CD4-positive, alpha-beta T cell treated with Interleukin-2 at 100 ng/mL for 4 hours (primary cell): ENCODE measurements around the gene PDE6A.
"Not testable (repeated sequence)": the region's sequence is repeated elsewhere in the genome, so short reads cannot be mapped to it uniquely, and the experiment has no call there.

ENCODE experiments used
- DNase-seq: peaks from one replicate; pipeline ENCODE4 v3.0.0-alpha.2; 2020; ENCODE audit warnings: low spot score

Gene PDE6A

DNA sequence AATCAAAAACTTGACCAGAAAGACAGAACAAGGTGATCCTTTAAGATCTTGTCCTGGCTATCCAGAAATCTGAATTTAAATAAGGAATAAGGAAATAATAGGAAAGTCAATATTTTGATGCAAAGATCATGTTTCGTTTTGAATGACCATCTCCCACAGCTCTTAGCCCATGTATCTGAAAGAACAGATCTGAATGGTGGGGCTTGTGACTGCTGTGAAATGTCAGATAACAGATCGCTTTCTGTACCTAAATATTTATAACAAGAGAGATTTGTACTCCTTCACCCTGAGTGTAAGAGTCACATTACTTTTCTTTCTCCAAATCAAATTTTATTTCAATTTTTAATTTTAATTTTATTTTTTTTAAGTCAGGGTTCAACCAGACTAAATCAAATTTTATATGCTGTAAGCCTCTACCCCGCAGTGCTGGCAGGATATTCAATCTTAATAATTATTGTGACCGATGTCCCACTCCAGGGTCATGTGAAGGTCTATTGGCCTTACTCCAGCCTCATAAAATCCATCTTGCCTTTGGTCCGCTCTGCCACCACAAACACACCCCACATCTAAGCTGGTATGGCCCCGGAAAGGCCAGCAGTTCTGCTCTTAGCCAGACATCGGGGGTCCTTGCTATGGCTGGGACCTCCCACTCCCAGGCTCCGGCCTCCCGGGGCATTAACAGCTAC is 9.0 kb upstream of the PDE6A start:
- DNase-seq: no peak

DNA sequence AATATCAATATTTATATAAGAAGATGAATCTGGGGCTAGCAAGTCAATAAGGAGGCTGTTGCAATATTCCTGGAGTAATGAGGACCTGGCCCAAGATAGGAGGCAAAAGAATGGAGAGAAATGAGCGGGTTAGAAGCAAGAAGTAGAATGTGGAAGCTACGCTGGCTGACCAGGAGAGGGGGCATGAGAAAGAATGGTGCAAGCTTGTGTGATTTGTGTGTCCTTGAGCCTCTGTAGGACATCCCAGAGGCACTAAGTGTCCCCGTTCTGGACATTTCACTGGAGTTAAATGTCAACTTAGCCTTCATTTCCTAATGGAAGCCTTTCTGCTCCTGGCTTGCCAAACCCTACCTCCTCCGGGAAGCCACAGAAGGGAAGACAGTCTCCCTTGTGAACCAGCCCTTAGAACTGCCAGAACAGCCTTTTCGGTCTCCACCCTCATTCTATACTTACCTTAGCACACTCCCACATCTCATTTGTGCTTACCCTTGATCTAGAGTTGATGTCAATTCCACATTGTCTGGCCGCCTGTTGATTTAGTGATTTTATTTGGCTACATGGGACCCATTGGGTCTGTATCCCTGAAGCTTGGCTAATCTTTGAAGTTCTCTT is 6.7 kb upstream of the PDE6A start:
- no peak for DNase-seq

DNA sequence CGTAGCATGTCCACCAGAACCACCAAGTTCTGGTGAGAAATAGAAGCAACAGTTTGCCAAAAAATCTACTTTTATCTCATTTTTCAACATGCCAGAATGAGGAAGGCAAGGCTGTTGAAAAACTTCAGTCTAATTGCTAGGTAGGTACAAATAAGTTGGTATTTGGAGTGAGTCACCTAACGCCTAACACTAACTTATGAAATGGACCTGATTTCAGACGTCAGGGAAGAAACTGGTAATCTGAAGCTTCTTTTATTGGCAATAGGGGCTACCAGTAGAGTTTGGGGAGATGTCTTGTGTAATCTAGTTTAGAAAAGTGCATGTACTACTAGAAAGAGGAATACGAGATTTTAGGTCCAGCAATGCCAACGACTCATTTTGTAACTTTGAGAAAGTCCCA is 4.4 kb upstream of the PDE6A start:
- DNase-seq: no peak

DNA sequence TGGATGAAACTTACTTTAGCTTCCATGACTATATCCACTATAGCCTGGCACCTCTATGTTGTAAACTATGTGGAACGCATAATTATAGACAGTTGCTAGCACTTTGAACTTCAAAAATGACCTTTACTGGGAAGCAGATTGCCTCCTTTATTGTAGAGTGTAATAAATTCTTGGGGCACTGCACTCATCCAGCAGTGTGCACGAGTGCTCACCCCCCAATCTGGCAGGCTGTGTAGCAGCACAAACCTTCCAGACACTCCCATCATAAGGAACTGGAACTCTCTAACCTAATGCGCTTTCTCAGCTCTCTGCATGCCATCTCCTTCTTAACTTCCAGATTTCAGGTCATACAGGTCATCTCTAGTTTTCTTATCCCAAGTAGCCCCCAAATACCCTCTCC is 1.5 kb upstream of the PDE6A start:
- DNase-seq: no peak

DNA sequence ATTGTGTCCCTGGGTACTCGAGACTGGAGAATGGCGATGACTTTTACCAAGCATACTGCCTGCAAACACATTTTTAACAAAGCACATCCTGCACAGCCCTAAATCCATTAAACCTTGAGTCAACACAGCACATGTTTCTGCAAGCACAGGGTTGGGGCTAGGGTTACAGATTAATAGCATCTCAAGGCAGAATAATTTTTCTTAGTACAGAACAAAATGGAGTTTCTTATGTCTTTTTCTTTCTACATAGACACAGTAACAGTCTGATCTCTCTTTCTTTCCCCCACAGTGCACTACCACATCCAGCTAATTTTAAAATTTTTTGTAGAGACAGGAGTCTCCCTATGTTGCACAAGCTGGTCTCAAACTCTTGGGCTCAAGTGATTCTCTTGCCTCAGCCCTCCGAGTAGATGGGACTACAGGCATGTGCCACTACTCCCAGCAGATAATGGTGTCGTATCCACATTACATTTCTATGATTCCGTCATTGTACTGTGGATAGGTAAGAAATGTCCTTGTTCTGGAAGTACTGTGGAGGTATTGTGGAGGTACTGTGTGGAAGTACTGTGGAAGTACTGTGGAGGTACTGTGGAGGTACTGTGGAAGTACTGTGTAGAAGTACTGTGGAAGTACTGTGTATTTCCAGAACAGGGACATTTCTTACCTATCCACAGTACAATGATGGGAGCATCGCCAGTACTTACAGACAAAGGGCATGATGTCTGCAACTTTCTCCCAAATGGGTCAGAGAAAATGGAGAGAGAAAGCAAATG is 1.2 kb downstream of the PDE6A start:
- DNase-seq: not testable (repeated sequence)

DNA sequence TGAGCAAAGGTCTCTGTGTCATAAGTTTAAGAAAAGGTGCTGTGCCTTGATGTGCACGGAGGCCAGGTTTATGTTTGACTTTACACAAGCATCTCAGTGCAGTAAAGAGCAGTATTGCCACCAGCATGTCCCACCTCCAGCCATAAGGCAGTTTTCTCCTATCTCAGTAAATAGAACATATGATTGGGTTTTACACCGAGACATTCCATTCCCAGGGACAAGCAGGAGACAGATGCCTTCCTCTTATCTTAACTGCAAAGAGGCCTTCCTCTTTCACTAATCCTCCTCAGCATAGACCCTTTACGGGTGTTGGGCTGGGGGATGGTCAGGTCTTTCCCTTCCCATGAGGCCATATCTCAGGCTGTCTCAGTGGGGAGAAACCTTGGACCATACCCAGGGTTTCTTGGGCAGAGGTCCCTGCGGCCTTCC is 1.8 kb downstream of the PDE6A start:
- DNase-seq: not testable (repeated sequence)

DNA sequence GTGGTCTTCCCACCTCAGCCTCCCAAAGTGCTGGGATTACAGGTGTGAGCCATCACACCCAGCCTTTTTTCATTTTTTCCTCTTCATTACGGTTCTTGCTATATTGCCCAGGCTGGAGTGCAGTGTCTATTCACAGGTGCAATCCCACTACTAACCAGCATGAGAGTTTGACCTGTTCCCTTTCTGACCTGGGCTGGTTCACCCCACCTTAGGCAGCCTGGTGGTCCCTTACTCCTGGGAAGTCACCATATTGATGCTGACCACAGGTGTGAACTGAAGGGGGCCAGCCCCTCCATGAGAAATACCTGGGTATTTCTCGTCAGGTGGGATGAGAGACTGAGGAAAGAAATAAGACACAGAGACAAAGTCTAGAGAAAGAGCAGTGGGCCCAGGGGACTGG is 2.4 kb downstream of the PDE6A start:
- DNase-seq: no peak

DNA sequence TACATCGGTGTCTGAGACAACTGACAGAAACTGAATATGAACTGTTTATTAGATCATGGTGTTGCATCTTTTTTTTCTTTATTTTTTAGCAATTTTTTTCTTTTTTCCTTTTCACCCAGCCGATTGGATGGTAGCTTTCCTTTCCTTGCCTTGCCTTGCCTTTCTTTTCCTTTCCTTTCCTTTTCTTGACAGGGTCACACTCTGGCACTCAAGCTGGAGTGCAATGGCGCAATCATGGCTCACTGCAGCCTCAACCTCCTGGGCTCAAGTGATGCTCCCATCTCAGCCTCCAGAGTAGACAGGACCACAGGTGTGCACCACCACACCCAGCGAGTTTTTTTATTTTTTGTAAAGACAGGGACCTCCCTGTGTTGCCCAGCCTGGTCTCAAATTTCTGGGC is 2.8 kb downstream of the PDE6A start:
- no peak for DNase-seq

DNA sequence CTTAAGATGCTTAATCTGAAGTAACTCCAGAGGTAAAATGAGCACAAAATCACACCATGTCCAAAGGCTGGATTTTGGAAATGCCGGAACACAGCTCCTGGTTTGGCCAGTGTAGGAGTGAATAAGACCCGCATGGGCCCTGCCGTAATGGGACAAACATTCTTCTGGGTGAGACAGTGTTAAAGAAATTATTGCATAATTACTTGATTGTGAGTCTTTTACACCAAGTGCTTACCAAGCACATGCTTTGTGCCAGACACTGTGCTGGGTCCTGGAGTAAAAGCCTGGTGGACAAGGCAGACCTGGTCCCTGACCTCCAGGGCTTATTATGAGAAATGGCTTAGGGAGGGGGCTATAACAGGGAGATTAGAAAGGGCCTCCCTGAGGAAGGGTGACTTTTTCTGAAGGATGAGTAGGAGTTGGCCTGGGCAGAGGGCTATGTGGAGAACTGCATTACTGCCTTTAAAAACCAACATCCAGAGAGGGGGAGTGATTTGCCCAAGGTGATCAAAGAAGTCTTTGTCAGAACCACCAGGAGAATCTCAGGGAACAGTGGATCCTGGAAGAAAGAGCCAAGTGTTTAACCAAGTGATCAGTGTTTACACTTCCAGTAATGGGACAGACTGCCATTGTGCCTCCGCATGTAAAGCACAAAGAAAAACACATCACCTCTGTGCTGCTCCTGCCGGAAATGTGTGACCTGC is 3.5 kb downstream of the PDE6A start:
- DNase-seq: no peak

DNA sequence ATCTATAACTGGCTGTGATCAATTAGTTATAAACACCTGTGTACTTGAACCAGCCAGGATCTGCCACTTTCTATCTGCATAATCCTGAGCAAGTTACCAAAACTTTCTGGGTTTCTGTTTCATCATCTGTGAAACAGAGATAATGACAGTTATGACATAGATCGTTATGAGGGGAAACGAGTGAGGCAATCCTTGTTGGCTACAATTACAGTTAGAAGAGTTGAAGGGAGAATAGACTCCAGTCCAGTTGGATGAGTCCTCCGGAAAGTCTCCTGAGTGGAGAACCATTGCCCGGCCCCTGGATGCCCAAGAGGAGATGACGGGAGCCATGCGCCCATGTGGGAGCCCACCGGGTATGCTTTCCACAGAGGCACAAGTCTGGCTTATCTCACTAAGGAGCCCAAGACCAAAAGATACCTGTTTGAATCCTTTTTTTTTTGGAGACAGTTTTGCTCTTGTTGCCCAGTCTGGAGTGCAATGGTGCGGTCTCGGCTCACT is 4.5 kb downstream of the PDE6A start:
- no peak for DNase-seq

DNA sequence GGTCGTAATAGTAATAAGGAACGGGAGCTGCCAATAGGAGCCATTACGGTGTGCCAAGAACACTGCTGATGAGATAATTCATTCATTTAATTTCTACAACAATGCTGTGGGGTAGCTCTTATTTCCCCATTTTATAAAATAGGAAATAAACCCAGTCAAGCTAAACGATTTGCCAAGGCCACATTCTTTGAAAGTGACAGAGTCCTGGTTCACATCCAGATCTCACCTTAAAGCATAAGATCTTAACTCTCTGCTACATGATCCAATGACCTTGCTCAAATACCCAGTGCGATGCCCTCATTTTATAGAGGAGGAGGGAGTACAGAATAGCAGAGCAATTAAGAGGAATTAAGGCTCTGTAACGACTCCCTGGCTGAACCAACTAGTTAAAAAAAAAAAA is 5.0 kb downstream of the PDE6A start:
- DNase-seq: no peak

DNA sequence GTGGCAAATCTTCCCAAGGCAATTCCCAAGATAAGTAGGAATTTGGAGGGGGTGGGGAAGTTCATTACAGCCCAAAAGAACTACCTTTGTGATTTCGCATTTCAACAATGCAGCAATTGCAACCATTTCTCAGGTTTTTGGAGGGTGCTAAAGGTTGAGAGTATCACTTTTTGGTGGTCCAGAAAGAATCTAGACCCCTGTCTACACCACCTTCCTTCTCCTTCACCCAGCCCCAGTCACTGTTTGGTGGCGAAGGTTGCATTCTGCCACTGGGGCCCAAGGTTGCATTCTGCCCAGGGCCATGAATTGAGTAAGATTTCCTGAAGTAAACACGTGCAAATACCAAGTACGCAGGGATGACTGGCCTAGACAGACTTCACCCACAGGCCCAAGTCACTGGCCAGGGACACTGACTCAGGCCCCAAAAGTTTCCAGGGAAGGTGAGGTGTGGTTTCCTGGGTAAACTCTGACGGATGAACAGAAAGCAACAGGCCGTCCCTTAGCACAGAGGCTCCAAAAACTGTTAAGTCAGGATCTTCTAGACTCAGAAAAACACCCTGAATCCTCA is 5.7 kb downstream of the PDE6A start:
- no peak for DNase-seq

DNA sequence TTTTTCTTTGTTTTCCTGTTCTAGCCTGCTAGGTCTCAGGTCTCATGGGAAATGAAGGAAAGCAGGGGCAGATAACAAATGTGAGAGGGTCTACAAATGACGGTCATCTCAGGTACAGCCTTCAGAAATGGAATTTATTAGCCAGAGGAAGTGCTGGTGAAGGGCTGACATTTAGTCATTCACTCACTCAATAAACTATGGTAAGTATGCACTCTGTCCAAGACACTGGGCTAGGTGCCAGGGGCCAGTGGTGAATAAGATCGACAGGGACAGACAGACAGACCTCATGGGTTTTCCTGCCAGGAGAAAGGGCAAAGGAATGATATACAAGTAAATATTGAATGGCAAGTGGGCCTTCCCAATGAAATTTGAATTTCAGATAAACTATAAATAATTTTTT is 6.3 kb downstream of the PDE6A start:
- DNase-seq: no peak

DNA sequence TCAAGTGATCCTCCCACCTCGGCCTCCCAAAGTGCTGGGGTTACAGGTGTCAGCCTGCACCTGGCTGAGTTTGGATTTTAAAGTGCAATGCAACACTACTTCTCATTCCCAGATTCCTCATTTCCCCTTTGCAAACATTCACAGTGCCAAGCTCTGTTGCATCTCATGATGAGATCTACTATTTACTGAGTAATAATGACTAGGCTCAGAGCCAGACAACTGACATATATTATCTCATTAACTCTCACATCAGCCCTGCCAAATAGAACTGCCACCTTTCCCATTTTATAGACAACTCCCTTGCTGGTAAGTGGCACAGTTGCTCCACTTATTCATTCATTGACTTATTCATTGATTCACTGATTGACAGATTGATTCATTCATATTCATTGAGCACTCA is 7.0 kb downstream of the PDE6A start:
- no peak for DNase-seq

DNA sequence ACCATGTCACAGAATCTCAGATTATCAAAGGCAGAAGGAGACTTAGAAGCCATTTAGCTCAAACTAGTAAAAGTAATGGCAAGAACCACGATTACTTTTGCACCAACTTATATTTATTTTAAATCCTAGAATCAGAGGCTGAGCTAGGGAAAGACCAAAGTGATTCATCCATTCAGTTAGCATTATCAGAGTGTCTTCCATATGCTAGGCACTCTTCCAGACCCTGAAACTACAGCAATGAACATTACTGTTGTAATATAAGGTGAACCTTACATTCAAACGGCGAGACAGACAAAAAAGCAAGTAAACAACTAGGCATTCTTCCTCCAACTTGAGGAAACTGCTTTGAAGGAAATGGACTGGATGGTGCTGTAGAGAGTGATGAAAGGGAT is 7.9 kb downstream of the PDE6A start:
- DNase-seq: no peak

DNA sequence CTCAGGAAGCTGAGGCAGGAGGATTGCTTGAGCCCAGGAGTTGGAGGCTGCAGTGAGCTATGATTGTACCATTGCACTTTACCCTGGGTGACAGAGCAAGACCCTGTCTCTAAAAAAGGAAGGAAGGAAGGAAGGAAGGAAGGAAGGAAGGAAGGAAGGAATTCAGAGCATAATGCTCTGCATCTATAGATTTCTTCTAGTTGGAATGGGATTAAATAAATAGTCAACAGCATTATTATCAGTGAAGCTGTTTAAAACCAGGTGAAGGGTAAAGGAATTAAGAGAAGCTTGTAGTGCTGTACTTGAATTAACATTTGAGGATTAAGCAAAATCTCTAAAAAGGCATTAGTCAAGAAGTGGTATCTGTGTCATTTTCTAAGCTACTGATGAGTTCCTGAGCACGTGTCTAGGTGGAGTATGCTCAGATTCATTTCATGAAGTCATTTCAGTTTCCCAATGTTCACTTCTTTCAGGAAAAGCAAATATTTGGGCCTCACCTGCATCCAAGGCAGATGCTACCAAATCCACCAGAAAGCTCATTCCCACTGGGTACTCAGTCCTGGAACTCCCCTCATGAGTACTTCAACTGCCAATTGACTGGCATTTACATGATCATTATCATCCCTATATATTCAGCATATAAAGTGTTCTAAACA is 8.4 kb downstream of the PDE6A start:
- no peak for DNase-seq

DNA sequence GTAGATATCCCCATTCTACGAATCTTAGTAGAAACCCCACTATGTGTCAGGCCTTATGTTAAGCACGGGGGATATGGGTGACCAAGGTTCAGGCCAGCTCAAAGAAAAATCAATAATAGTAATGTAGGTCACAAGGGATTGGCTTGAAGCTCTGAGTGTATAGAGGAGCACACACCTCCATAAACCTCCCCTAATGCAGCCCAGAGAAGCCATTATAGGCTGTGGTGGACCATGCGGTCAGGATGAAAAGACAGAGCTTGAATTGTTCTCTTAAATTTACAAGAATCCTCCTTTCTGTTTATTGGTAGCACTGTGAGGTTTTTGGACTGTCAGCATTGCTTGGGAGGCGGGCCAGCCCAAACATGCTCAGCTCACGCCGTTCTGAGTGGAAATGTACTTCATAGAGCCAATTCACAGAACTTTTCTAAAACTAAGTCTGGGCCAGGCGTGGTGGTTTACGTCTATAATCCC is 9.1 kb downstream of the PDE6A start:
- no peak for DNase-seq

DNA sequence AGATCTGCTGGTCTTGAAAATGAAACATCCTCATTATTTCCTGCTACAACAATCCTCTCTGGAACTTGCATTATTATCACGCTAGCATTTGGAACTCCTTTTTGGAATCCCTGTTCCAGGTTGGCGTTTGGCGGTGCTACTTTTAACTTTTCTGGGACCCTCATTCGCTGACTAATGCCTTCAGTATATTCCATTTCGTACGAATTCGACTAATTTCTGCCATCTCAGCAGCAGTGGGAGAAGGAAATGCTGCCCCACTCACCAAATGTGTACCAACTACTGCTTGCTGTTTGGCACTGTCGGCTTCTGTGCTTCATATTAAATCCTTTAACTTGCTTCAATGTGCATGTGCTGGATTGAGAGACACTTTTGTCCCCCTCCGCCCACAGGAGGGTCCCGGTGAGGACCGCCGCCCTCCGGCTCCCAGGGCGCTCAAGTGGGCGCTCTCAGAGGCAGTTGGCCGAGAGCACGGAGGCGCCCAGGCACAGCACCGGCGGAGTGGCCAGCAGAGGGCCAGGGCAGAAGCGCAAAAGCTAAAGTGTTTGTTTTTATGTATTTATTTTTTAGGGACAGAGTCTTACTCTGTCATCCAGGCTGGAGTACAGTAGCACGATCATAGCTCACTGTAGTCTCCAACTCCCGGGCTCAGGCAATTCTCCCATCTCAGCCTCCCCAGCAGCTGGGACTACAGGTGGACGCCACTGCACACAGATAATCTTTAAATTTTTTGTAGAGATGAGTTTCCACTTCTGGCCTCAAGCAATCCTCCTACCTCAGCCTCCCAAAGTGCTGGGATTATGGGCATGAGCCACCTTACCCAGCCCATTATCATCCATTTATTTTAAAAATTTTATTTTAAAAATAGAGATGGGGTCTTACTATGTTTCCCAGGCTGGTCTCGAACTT is 11.9 kb downstream of the PDE6A start:
- DNase-seq: no peak

DNA sequence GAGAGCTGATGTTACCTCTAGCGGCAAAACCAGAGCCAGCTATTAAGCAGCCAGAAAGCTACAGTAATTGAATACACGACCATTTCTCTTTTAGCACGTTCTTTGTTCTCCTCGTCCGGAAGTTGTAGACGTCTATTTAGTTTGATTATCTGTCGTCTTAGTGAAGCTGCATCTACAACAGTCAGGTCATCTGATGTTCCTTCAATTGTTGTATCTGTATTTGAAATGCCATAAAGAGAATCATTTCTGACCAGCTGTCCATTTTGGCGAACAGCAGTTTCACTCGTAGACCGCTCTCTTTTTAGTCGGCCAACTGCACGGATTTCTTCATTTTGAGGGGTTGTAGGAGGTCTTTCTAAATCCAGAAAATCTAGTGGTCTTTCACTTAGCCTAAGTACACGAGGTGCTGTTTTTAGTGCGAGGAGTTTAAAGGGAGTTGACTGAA is 12.6 kb downstream of the PDE6A start:
- DNase-seq: no peak
